Esophagus muscularis mucosa (tissue), 3 donors: Measurements from ENCODE around the gene TMEM271.

ENCODE experiments used
- CTCF ChIP-seq, 3 experiments: fragments of 200-600 bp in 2 of 3; fragments of 450-650 bp in 1 of 3; sonication (generic) in 2 of 3; IDR thresholded peaks; one replicate each; pipeline ENCODE4 v1.5.1; 2017 to 2019; ENCODE audit warnings: antibody characterized with exemption in 3 of 3, mild to moderate bottlenecking in 2 of 3, moderate library complexity in 1 of 3
- POLR2A ChIP-seq: fragments of 450-650 bp; IDR thresholded peaks from one replicate; pipeline ENCODE4 v1.6.1; 2017; ENCODE audit warnings: antibody characterized with exemption, moderate library complexity, mild to moderate bottlenecking, low read depth

GRCh38 chr4:623914-624566 lies 47.9 kb upstream of the TMEM271 start:
- TF ChIP-seq CTCF (IDR thresholded peaks at IDR 0.05) (no peak), POLR2A (no peak)
